Cardiac fibroblast (primary cell): ENCODE results near the gene PTPRJ.

ENCODE experiments used
- DNase-seq, 2 donors: peaks; one replicate each; pipeline versions ENCODE4 v3.0.0 to v3.0.0-alpha.2; 2010; ENCODE audit warnings: low read depth in 2 of 2
- H3K4me3 ChIP-seq, 2 donors: replicated peaks in 1 of 2; 1 replicate in 1 of 2; 2 replicates in 1 of 2; pipeline ENCODE4 v1.5.1; 2011; ENCODE audit warnings: low read depth in 2 of 2, low read length in 2 of 2, mild to moderate bottlenecking in 2 of 2, moderate library complexity in 1 of 2
- TF ChIP-seq, protein P1 (sequence below): IDR thresholded peaks from one replicate; pipeline ENCODE4 v1.5.1; 2011; ENCODE audit warnings: low read depth, mild to moderate bottlenecking, low read length, inconsistent platforms

PTPRJ gene

GRCh38 chr11:48064306-48064705, 83.9 kb downstream of the PTPRJ start:
- TF ChIP-seq, protein P1, sequence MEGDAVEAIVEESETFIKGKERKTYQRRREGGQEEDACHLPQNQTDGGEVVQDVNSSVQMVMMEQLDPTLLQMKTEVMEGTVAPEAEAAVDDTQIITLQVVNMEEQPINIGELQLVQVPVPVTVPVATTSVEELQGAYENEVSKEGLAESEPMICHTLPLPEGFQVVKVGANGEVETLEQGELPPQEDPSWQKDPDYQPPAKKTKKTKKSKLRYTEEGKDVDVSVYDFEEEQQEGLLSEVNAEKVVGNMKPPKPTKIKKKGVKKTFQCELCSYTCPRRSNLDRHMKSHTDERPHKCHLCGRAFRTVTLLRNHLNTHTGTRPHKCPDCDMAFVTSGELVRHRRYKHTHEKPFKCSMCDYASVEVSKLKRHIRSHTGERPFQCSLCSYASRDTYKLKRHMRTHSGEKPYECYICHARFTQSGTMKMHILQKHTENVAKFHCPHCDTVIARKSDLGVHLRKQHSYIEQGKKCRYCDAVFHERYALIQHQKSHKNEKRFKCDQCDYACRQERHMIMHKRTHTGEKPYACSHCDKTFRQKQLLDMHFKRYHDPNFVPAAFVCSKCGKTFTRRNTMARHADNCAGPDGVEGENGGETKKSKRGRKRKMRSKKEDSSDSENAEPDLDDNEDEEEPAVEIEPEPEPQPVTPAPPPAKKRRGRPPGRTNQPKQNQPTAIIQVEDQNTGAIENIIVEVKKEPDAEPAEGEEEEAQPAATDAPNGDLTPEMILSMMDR: no peak
- DNase-seq: peak; percentile 71 to 72
- H3K4me3 ChIP-seq: no peak overlapping the region

GRCh38 chr11:48066881-48067800, 86.8 kb downstream of the PTPRJ start:
- no peak for DNase-seq
- TF ChIP-seq, protein P1: no peak
- H3K4me3 ChIP-seq: no peak overlapping the region

DNA sequence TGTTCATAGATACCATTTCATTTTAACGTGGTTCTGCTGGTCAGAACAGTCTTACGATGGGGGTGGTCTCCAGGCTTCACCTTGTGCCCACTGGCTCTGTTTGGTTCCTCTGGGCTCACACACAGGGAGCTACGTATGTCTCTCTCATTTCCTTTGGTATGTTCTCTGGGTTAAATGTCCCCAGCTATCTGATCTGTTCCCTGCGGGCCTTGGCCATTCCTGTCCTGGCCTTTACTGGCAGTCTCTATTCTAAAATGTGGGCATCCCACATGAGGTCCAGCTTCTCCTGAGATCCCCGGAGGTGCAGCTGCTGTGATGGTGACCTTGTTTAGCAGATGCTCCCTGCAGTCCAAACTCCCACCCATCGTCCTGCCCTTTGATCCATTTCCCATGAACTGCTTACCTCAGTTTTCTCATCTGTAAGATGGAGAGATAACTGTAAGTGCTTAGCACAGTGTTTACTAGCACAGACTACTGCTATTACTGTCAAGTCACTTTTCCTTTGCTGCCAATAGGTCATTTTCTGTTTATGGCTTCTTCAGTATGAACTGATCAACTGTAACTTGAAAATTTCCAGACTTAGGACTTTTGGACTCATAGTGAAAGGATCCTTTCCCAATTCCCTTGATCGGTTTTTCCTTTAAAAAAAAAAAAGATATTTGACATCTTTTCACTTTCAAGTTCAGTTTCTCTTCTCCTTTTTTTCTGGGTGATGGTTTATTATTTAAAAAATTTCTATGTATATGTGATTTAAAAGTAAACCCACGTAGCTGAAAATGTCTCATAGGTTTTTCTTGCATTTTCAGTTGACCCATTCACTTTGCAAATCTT, 92.9 kb downstream of the PTPRJ start:
- TF ChIP-seq, protein P1: no peak
- no peak overlapping the region for H3K4me3 ChIP-seq
- DNase-seq: no peak

DNA sequence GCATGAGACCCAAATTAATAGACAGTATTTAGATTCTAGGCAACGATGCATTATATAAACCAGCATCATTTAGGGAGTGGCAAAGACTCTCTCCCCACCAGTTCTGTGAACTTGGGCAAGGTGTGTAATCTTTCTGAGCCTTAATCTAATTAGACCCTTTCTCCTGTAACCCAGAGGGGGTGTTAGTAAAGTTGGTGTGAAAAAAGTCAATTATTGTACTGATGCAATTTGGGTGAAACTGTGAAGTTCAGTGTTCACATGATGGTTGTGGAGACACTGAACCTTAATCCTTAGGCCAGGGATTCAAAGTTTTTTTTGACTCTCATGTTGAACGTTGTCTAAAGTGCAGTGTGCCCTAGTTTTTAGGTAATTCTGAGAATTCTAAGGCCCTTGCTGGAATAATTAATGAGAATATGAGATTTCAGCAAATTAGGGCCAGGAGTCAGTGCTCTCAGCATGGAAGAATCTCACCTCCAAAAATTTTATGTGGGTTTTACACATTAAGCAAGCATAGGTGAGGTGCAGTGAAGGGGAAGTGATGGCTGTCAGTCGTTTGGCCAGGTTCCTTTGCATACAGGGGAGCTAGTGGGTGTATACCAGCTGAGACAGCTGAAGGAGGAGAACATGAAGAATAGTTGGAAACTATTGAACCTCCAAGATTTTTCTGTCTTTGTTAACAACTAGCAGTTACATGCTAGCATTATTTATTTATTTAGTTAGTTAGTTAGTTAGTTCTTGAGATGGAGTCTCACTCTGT, 94.2 kb downstream of the PTPRJ start:
- DNase-seq: no peak
- TF ChIP-seq, protein P1: no peak
- H3K4me3 ChIP-seq: no peak overlapping the region

- TF ChIP-seq, protein P1: no peak
- no peak for DNase-seq
- no peak overlapping the region for H3K4me3 ChIP-seq
Observed at GRCh38 chr11:48075637-48076036, 95.3 kb downstream of the PTPRJ start.

DNA sequence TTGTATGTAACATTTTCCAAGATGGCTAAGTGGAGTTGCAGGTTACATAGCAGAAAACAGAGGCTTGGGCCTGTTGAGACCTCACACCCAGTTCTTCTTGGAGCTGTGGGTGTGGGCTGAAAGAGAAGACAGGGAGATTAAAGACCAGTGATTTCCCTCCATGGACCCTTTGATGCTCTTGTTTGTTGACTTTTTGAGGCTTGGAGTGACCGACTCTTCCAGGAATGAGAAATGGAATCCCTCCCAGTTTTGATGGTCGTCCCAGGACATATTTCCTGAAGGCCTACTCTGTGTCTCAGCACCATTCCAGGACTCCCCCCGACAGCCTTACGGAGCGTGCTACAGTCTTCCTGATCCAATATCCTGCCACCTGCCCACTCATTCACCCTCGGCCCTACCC, 96.9 kb downstream of the PTPRJ start:
- TF ChIP-seq, protein P1: no peak
- DNase-seq: no peak
- H3K4me3 ChIP-seq: no peak overlapping the region
